ENCODE measurements around the gene NT5C3B. TPM values are rescaled to one million over a fixed set of nuclear protein-coding genes. Genes with fewer than 3 reads are reported as not detected.
"Not testable (repeated sequence)": the region's sequence is repeated elsewhere in the genome, so short reads cannot be mapped to it uniquely, and the experiment has no call there.

Gene NT5C3B
- total RNA-seq, 1 experiment from 2014 or later: 118 TPM

GRCh38 chr17:41882756-41883155, 46.7 kb upstream of the NT5C3B start:
- Histone ChIP-seq H3K27me3 (ENCODE audit: control insufficient read depth, insufficient read depth, low read length) (no peaks in the 10 kb centered on the region), H3K4me3 (ENCODE audit: low read depth in 2 of 2, low read length in 2 of 2) (no peak overlapping the region), H3K36me3 (ENCODE audit: control insufficient read depth, insufficient read depth, low read length) (peaks cover 15% of the 10 kb centered on the region), H3K27ac (ENCODE audit: low read length) (no peak overlapping the region), H3K9me3 (ENCODE audit: control insufficient read depth, insufficient read depth, low read depth, low read length) (no peaks in the 10 kb centered on the region), H3K4me1 (ENCODE audit: control insufficient read depth, insufficient read depth, low read length) (no peaks in the 10 kb centered on the region)
- TF ChIP-seq REST (IDR thresholded peaks at IDR 0.05; ENCODE audit: insufficient read depth in 1 of 2, low read depth in 2 of 2, low read length in 1 of 2) (no peak), POLR2AphosphoS5 (IDR thresholded peaks at IDR 0.05; ENCODE audit: low read depth, low read length) (no peak), TCF7L2 (IDR thresholded peaks at IDR 0.05; ENCODE audit: low read depth, low read length) (no peak)
- in situ Hi-C loops (cut with HindIII; ENCODE audit: low pct_unique_long_range_greater_than_20kb, low sequenced_read_pairs): no loop called here
- no TSS peak for BruUV-seq (replicated peaks)
- intact Hi-C loops (cut with micrococcal nuclease; ENCODE audit: unreplicated experiment): no loop called here
- DNase-seq (ENCODE audit: low read depth, low spot score) (no peak), ATAC-seq (no peak)
- CTCF ChIA-PET: no interaction called here
- POLR2A ChIA-PET: no interaction called here

- in situ Hi-C loops (cut with HindIII; ENCODE audit: low pct_unique_long_range_greater_than_20kb, low sequenced_read_pairs): no loop called here
- H3K4me1 ChIP-seq (ENCODE audit: control insufficient read depth, insufficient read depth, low read length): no peaks in the 10 kb centered on the region
- ATAC-seq: no peak
- BruUV-seq (replicated peaks): no TSS peak
- ChIA-PET CTCF (no interaction called here), POLR2A (no interaction called here)
- no peak overlapping the region for H3K27ac ChIP-seq (ENCODE audit: low read length)
- no peaks in the 10 kb centered on the region for H3K27me3 ChIP-seq (ENCODE audit: control insufficient read depth, insufficient read depth, low read length)
- H3K9me3 ChIP-seq (ENCODE audit: control insufficient read depth, insufficient read depth, low read depth, low read length): no peaks in the 10 kb centered on the region
- peaks cover 13% of the 10 kb centered on the region for H3K36me3 ChIP-seq (ENCODE audit: control insufficient read depth, insufficient read depth, low read length)
- TF ChIP-seq POLR2AphosphoS5 (IDR thresholded peaks at IDR 0.05; ENCODE audit: low read depth, low read length) (no peak), REST (IDR thresholded peaks at IDR 0.05; ENCODE audit: insufficient read depth in 1 of 2, low read depth in 2 of 2, low read length in 1 of 2) (no peak), TCF7L2 (IDR thresholded peaks at IDR 0.05; ENCODE audit: low read depth, low read length) (no peak), CTCF (IDR thresholded peaks at IDR 0.05) (no peak), SIN3A (IDR thresholded peaks at IDR 0.05; ENCODE audit: borderline replicate concordance, insufficient read depth, low read depth, low read length) (no peak)
- intact Hi-C loops (cut with micrococcal nuclease; ENCODE audit: unreplicated experiment): no loop called here
- no peak for DNase-seq (ENCODE audit: low read depth, low spot score)
- no peak overlapping the region for H3K4me3 ChIP-seq (ENCODE audit: low read depth in 2 of 2, low read length in 2 of 2)
These were observed 44.1 kb upstream of the NT5C3B start for GRCh38 chr17:41880130-41880529.

- H3K4me1 ChIP-seq (ENCODE audit: control insufficient read depth, insufficient read depth, low read length); H3K27ac ChIP-seq (ENCODE audit: low read length); H3K4me3 ChIP-seq (ENCODE audit: low read depth in 2 of 2, low read length in 2 of 2); BruUV-seq (replicated peaks); intact Hi-C loops (cut with micrococcal nuclease; ENCODE audit: unreplicated experiment); H3K36me3 ChIP-seq (ENCODE audit: control insufficient read depth, insufficient read depth, low read length); POLR2A ChIA-PET; ATAC-seq; H3K9me3 ChIP-seq (ENCODE audit: control insufficient read depth, insufficient read depth, low read depth, low read length); CTCF ChIA-PET; in situ Hi-C loops (cut with HindIII; ENCODE audit: low pct_unique_long_range_greater_than_20kb, low sequenced_read_pairs); DNase-seq (ENCODE audit: low read depth, low spot score); H3K27me3 ChIP-seq (ENCODE audit: control insufficient read depth, insufficient read depth, low read length): not testable (repeated sequence)
These were observed 38.2 kb upstream of the NT5C3B start for GRCh38 chr17:41874293-41874670.
